HG02610 (cell line): ENCODE measurements around the gene CDKN3.
"Not testable (repeated sequence)": the region's sequence is repeated elsewhere in the genome, so short reads cannot be mapped to it uniquely, and the experiment has no call there.

Source experiments
- ATAC-seq: cut with Tn5 transposase; IDR thresholded peaks from one replicate; pipeline ENCODE4 v1.9.1; 2021; ENCODE audit warnings: mild to moderate bottlenecking, moderate library complexity; ENCODE audit not compliant: unreplicated experiment

Gene CDKN3

GRCh38 chr14:54453990-54454389 lies 57.2 kb downstream of the CDKN3 start:
- ATAC-seq = not testable (repeated sequence)

- no peak for ATAC-seq
Observed at GRCh38 chr14:54455363-54455762, 58.6 kb downstream of the CDKN3 start.

- ATAC-seq = not testable (repeated sequence)
Observed at GRCh38 chr14:54456820-54457608, 60.2 kb downstream of the CDKN3 start.

GRCh38 chr14:54457609-54457996 lies 60.8 kb downstream of the CDKN3 start:
- no peak for ATAC-seq

- ATAC-seq = not testable (repeated sequence)
Observed at GRCh38 chr14:54458536-54458935, 61.7 kb downstream of the CDKN3 start.

- ATAC-seq = no peak
Observed at GRCh38 chr14:54459106-54459505, 62.3 kb downstream of the CDKN3 start.

- no peak for ATAC-seq
Observed at GRCh38 chr14:54462048-54462447, 65.2 kb downstream of the CDKN3 start.

- no peak for ATAC-seq
Observed at GRCh38 chr14:54465654-54466053, 68.8 kb downstream of the CDKN3 start.

- ATAC-seq = no peak
Observed at GRCh38 chr14:54467280-54467679, 70.5 kb downstream of the CDKN3 start.
